NCI-H128 (cell line): ENCODE data around the gene USP20.
A peak's percentile ranks its signal among the peaks of the same experiment; 100 is the strongest.

Experiments used
- DNase-seq: peaks from one replicate; lab custom pipeline; 2025; ENCODE audit not compliant: unreplicated experiment; lab: John Stamatoyannopoulos, UW

USP20 gene

DNA sequence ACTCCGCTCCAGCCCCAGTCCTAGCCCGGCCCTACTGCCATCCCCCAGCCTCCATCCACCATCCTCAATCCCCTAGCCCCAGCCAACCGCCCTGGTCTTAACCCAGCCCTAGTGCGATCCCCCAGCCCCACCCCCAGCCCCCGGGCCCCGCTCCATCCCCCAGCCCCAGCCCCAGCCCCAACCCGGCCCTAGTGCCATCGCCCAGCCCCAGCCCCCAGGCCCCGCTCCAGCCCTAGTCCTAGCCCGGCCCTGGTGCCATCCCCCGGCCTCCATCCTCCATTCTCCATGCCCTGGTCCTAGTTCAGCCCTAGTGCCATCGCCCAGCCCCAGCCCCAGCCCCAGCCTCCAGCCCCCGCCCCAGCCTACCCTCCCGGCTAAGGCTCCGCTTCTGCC lies 11.7 kb upstream of the USP20 start:
- DNase-seq: no peak

DNA sequence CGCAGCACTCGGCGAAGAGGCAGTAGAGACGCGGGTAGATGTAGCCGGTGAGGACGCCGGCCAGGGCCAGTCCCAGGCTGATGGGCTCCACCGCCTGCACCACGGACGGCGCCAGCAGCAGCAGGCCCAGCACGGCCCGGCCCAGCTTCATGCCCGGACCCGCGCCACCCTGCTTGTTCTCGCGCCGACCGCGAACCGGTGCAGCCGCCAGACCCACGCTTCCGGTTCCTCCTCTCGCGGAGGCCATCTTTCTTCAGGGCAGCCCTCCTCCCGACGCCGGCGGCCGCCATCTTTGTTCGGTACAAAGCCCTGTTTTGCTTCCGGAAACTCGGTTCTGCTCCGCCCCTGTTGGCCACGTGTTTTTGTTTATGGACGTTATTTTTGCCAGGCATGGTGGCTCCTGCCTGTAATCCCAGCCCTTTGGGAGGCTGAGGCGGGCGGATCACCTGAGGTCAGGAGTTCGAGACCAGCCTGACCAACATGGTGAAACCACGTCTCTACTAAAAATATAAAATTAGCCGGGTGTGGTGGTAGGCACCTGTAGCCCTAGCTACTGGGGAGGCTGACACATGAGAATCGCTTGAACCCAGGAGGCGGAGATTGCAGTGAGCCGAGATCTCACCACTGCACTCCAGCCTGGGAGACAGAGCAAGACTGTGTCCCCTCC lies 11.2 kb upstream of the USP20 start, which contains the start of gene TOR1A:
TSS of gene TOR1A (minus strand) at position 202 of the 667 bp plus-strand sequence. CDS start at position 151, 51 bp downstream.
- DNase-seq: peak; percentile 76

DNA sequence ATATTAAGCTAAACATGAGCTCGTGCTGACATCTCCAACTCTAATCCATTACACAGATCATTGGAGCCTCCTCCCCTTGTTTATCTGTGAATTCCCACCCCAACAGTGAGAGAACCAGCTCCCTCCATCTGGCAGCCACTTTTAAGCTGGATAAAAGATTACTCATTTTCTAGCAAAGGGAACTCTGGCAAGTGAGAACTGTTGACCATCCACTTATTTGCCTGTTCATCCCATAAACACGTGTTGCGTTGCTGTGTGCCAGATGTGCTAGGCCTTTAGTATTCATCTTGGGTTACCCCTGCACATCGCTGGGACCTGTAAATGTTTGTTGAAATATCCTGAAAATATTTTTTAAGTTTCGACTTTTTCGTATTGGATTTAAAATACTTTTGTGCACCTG lies 8.9 kb upstream of the USP20 start:
- DNase-seq: no peak

DNA sequence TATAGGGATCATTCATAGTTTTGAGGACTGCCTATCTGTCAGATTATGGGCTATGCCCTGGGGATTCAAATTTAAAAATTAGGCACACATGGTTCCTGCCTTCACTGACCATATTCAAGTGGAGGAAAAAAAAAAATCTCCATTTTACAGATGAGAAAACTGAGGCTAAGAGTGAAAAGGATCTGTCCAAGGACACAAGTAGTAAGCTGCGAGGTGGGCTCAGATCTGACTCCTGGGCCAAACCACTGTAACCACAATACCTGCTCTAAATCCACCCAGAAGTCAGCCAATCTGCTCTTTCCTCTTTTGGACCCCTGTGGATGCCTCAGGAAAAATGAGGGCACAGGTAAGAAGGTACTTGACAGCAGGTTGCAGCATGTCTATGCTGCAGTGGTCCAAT lies 8.5 kb upstream of the USP20 start:
- no peak for DNase-seq

DNA sequence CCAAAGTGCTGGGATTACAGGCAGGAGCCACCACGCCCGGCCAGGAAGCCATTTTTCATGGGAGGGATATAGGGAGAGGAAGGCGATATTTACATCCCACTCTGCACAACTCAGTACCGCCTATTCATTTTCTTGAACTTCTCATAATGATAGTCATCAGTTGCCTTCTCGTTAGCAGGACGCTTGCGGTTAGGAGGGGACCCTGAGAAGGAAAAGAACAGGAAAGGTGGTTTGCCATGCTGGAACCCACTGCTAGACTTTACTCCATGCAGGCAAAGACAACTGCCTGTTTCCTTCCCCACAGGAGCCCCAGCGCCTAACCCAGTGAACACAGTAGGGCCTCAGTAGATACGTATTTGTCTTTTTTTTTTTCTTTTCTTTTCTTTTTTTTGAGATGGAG lies 7.2 kb upstream of the USP20 start:
- DNase-seq: no peak

DNA sequence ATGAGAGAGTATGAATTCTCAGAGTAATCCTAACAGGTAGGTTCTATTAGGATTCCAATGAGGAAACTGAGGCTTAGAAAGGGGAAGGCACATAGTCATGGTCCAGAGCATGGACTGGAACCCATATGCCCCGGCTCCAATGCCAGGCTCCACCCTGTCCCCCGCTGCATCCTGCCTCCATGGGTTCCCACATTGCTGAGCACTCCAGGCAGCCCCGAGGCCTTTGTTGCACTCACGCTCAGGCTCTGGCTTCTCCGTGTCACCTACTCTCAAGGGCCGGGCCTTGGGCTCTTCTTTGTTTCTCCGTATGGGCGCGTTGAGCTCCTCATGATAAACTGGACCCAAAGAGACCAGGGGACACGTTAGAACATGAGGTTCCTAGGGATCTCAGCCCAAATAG lies 6.3 kb upstream of the USP20 start:
- no peak for DNase-seq

DNA sequence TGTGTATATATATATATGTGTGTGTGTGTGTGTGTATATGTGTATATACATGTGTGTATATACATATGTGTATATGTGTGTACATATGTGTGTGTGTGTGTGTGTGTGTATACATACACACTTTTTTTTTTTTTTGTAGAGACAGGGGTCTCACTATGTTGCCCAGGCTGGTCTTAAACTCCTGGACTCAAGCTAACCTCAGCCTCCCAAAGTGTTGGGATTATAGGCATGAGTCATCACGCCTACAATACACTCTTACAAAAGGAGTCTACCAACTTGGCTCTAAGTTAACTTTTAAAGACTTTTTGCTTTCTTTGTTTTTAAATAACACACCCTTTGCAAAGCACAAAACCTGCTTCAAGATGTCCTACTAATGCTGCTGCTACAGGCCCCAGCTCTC lies 2.3 kb upstream of the USP20 start:
- DNase-seq: no peak

DNA sequence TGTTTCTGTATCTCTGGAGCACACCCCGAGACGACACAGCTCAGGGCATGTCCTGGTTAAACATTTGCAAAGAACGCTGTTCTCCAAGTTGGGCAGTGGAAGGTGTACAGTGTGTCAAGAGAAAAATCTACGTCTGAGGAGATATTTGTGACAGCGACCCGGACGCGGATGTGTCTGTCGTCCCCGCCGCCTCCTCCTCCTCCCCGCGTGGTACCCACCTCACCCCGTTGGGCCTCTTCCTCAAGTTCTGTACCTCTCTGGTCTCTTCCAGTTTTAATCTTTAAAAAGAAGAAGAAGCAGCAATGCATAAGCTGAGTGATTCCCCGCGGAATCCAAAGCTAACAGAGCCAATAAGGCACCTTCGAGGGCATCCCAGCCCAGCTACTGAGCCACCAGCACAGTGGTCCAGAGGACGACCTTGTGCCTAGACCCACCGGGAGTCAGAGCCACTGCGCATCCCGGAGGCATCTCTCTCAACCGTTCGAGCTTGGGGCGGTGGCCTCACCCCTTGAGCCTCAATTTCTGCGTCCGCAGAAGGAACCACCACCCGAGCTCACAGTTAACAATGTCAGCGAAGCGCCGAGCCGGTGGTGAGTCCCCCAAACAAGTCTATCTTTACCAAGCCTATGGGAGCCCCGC lies 650 bp upstream of the USP20 start:
- no peak for DNase-seq

DNA sequence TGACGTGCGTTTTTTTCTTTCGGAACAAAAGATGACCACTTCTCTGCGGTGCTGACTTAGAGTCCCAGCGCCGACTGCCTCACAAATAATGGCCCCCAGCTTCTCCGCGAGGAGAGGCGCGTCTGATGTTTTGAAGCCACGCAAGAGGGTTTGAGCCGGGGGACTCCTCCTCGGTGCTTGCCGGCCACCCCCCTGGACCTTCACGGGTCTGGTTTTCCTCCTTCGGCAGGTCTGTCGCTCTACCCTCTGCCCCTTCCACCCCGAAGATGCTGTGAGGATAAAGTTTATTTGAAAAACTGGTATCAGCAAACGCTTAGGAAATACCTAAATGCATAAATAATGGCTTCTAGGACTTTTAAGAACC lies 584 bp downstream of the USP20 start:
- no peak for DNase-seq

DNA sequence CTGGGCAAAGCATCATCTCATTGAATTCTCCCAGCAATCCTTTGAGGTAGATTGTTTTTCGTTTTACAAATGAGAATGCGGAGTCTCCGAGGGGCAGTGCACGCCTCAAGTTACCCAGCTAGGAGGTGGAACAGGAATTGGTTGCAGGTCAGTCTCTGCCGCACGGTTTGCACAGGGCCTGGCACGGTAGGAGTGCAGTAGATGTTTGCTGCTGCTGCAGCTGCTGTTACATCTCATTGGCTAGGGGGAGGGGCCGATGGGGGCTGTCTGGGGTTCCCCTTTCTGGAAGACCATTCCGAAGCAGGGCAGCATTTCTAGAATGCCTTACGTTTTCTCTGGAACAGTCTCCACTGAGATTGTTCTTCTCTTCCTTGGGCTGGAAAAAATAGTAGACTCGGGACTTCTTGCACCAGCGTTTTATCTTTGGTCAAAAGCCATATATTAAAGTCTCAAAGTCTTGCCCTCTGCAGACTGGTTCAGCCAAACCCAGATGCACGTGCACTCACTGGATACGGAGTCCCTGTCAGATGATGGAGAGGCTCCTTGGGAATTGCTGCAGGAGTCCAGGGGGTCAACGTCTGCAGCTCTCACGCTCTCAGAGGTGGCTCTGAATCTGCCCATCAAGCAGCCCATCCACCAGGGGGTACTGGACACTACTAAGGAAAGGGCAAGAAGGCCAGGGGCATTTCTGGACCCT lies 1.2 kb downstream of the USP20 start:
- no peak for DNase-seq

DNA sequence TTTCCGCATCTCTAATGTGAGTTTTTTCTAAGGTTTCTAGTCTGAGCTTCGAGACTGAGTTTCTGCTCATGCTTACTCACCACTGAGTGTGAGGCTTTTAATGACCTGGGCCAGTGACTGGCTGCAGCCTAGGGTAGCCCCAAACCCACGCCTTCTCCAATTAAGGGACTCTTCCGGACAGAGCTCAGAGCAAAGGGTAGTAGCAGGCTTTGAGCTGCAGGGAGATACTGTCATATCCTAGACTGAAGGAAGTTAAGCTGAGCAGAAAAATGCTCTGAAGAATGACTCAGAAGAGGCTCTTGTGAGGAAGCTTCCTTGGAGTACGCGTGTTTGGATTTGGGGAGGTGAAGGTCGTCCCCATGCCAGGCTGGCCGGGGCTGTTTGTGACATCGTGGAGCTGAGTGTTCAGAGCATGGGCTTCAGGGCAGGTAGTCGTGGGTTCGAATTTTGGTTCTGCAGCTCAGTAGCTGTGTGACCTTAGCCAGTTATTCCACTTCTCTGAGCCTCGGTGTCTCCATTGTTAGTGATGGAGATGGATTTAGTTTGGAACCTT lies 3.5 kb downstream of the USP20 start:
- DNase-seq: no peak

DNA sequence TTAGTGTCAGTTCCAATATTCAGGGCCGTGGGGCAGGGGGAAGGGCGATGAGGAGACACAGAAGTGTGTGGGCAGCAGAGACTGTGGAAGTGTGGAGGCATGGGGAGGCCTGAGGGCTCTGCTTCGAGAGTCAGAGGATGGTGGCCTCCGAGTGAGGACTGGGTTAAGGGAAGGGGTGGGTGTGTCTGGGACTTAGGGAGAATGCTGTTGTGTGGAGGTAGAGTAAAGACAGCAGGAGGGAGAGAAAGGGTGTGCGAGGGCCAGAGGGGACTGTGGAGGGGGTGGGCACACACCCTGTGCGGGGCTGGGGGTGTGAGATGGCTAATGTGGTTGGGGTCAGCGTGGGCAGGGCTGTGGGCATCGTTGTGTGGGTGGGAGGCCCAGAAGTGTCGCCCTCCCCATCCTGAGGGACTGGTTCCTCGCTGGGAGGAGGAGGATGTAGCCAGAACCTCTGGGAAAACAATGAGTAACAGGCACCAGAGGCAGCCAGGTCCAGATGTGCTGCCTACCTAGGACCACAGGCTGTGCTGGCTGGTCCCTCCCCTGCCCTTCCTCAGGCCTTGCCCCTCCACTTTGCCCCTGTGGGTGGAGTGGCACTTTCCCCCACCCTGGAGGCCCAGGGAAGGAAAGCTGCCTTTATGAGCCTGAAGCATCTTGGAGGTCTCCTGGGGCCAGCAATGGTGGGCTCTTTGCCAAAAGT lies 4.2 kb downstream of the USP20 start:
- DNase-seq: no peak

DNA sequence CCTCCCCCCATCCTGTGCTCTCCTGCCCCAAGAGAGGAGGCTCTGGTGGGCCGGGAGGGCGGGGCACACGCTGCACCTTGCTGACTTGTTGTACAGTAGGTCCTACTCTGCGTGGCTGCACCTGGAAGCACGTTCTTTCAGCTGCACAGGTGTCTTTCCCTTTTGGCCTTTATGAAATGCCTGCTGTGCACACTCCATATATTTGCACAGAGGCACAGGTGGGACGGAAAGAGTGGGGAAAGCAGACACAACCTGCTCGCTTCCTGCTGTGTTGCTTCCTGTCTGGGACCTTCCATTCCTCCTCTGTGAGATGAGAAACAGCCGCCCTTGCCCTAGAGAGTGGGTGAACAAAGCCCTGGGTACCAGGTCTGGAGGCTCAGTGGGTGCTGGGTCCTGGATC lies 4.8 kb downstream of the USP20 start:
- DNase-seq: peak; percentile 85

DNA sequence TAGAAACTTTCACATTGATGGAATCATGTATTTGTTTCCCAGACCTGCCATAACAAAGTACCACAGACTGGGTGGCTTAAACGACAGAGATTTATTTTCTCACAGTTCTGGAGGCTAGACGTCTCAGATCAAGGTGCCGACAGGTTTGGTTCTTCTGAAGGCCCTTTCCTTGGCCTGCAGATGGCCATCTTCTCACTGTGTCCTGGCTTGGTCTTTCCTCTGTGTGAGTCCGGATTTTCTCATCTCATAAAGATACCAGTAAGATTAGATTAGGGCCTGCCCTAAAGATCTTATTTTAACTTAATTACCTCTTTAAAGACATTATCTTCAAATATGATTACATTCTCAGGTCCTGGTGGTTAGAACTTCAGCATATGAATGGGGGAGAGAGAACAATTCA lies 5.8 kb downstream of the USP20 start:
- DNase-seq: no peak

DNA sequence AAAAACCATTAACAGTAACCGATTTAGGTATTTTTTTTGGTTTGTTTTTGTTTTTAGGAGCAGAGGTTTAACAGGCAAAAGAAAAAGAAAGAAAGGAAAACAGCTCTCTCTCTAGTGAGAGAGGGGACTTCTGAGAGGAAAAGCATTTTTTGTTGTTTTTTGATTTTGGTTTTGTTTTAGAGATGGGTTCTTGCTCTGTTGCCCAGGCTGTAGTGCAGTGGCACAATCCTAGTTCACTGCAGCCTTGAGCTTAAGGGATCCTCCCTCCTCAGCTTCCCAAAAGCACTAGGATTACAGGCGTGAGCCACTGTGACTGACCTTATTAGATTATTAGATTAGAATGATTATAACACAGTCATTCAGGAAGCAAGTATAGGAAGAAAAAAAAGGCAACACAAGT lies 10.1 kb downstream of the USP20 start:
- no peak for DNase-seq

DNA sequence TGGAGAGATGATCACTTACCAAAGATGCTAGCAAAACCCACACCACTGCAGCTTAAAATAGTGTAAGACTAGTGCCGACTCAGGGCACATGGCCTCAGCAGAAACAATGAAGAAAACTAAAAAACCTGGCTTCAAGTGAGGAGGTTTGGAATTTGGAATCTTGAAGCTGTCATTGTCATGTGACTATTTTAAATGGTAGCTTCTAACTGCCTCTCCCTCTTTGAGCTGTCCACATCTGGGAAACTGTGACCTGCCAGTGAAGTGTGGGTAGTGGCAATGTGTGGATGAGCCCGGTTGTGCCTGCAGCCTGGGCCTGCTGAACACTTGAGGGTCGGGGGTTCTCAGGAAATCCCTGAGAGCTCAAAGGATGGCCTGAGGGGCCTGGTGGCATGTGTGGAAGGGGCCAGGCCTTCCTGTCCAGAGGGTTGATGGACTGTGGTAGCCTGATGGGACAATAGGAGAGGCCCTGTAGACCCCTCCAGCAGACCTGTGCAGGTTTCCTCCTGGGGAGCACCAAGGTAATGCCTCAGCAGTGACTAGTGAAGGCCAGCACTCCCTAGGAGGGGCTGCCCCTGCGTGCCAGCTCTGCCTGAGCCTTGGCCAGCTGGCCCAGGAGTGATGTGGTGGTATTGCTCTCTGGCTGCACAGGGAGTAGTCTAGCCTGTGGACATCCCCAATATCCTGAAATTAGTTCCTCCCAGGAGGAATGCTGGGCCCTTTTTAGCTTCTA lies 13.6 kb downstream of the USP20 start:
- DNase-seq: no peak

DNA sequence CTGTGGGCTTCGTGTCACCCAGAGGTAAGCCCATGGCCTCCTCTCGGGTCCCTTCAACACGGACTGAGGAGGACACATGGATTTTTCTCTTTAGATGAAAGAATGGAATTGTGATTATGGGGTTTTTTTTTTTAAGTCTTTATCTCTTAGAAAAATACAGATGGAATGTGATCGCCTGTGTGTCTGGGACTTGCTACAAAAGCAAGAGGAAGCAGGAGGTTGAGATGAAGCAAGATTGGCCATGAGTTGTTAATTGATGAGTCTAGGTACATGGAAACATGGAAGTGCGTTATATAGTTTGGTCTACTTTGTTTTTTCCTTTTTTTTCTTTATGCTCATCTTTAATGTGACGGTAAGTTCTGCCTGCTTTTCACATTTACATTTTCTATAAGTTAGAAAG lies 14.6 kb downstream of the USP20 start:
- DNase-seq: no peak

DNA sequence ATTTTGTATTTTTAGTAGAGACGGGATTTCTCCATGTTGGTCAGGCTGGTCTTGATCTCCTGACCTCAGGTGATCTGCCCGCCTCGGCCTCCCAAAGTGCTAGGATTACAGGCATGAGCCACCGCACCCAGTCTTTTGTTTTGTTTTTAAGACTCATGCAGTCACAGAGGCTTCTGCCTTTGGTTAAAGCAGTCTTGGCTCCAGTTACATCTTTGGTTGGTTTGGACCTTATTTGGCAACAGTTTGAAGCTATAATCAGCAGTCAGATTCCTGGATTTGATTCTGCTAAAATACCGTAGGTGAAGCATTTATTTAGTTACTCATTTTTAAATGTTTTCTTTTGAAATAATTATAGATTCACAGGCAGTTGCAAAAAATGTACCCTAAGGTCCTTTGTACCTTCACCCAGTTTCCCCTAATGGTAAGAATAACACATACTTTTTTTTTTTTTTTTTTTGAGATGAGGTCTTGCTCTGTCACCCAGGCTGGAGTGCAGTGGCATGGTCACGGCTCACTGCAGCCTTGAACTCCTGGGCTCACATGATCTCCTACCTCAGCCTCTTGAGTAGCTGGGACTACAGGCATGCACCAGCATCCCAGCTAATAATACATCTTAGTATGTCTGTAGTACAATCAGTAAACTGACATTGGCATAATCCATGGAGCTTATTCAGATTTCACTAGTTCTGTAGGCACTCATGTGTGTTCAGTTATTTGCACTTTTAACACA lies 15.7 kb downstream of the USP20 start:
- no peak for DNase-seq

DNA sequence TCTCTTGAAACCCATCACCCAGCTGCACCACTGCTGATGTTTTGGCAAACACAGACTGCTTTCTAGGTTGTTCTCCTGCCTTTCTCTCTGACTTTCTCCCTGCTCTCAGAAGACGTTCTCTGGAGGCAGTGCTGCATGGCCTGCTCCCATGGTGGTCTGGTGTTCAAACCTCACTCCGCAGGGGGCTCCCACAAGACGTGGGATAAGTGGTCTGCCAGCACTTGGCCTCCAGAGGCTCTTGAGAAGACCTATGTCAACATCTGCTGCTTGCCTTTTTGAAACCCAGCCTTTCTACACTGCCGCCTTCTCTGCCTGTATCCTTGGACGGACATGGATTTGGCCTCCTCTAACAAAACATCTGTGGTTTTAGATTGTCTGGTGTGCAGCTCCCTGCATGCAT lies 16.6 kb downstream of the USP20 start:
- no peak for DNase-seq

DNA sequence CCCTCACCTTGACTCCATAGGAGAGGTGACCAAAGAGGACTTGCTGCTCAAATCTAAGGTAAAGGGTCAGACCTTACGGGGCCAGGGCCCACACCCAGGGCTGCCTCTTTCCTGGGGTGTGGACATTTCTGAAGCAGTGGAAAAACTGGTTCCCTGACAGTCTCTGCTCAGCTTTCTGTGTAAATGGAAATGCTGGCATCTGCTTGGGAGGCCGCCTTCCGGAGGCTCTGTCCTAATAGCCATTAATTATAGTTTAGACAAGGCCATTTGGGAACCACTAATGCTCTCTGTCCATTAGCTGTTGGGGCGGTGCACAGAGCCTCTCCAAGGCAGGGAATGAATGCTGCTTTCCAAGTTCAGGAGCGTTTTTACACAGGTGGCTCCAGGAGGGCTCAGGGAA lies 17.3 kb downstream of the USP20 start:
- no peak for DNase-seq
